Tibial nerve (tissue), 4 donors: ENCODE data around the gene TM2D3. TPM values are rescaled to one million over a fixed set of nuclear protein-coding genes. Genes with fewer than 3 reads are reported as not detected.

Source experiments
- DNase-seq, 2 donors: peaks; one replicate each; pipeline ENCODE4 v3.0.0-alpha.2; 2019; ENCODE audit warnings: low spot score in 2 of 2
- H3K27ac ChIP-seq, 4 donors: fragments of 200-600 bp; sonication (generic) in 3 of 4; one replicate each; pipeline ENCODE4 v1.5.1; 2017 to 2019; ENCODE audit warnings: mild to moderate bottlenecking in 1 of 4
- H3K27me3 ChIP-seq, 2 donors: fragments of 200-600 bp; sonication (generic) in 1 of 2; one replicate each; pipeline versions ENCODE4 v1.5.1 to v1.6.0; 2017 to 2019
- H3K36me3 ChIP-seq, 3 donors: fragments of 200-600 bp; sonication (generic); one replicate each; pipeline ENCODE4 v1.5.1; 2018 to 2019
- H3K4me1 ChIP-seq, 4 donors: fragments of 200-600 bp; sonication (generic) in 3 of 4; one replicate each; pipeline ENCODE4 v1.5.1; 2017 to 2019
- H3K4me3 ChIP-seq, 4 donors: fragments of 200-600 bp; sonication (generic) in 3 of 4; one replicate each; pipeline ENCODE4 v1.5.1; 2017 to 2019; ENCODE audit warnings: mild to moderate bottlenecking in 1 of 4, moderate library complexity in 1 of 4
- H3K9me3 ChIP-seq, 4 donors: fragments of 200-600 bp; sonication (generic) in 3 of 4; one replicate each; pipeline ENCODE4 v1.5.1; 2017 to 2019
- CTCF ChIP-seq, 5 experiments: fragments of 200-600 bp in 3 of 5; fragments of 450-650 bp in 2 of 5; sonication (generic) in 3 of 5; IDR thresholded peaks; one replicate each; pipeline ENCODE4 v1.5.1; 2016 to 2019; ENCODE audit warnings: antibody characterized with exemption in 5 of 5, mild to moderate bottlenecking in 3 of 5, moderate library complexity in 2 of 5
- EP300 ChIP-seq, 2 donors: sonication (generic); formaldehyde crosslinking; IDR thresholded peaks; one replicate each; pipeline ENCODE4 v1.6.1; 2017; ENCODE audit warnings: antibody characterized with exemption in 2 of 2, mild to moderate bottlenecking in 1 of 2
- POLR2A ChIP-seq, 2 donors: fragments of 450-650 bp; IDR thresholded peaks; one replicate each; pipeline ENCODE4 v1.6.1; 2017; ENCODE audit warnings: antibody characterized with exemption in 2 of 2, mild to moderate bottlenecking in 2 of 2, moderate library complexity in 2 of 2
- WGBS, 2 donors: methylation state at CpG; one replicate each; pipeline ENCODE4 v1.1.5; 2018; 5-methylcytosine and 5-hydroxymethylcytosine counted together
- total RNA-seq, 4 donors: library from RNA; depleted of rRNA; stranded (reverse); fragments of >200 nt; gene quantifications; one replicate each; pipeline ENCODE4 v1.1.0, GENCODE V29; 2016

The TM2D3 gene
- total RNA-seq, 4 donors from 2014 or later = 33.5 to 54.0 (median 40.9) TPM

GRCh38 chr15:101651554-101652097 is 555 bp downstream of the TM2D3 start:
- TF ChIP-seq EP300 (IDR thresholded peaks at IDR 0.05) = no peak
- Histone ChIP-seq H3K27me3 (no peaks in the 10 kb centered on the region), H3K36me3 (peaks cover 0 to 41% (median 0%) of the 10 kb centered on the region in 3 donors), H3K27ac (peak overlapping the region; percentile 92 to 98 (median 96)), H3K4me1 (peaks cover 0 to 53% (median 26%) of the 10 kb centered on the region in 4 donors), H3K4me3 (peak overlapping the region; percentile 74 to 87 (median 79)), H3K9me3 (no peaks in the 10 kb centered on the region)
- DNase-seq = peak in 1 of 2 donors; percentile 21
- 1% methylated on average over 18 to 23 of the region's 32 CpGs for WGBS, 2 donors

GRCh38 chr15:101650145-101650544 is 2.0 kb downstream of the TM2D3 start:
- 58 to 68% methylated on average over 5 of the region's 5 CpGs for WGBS, 2 donors
- no peaks in the 10 kb centered on the region for H3K9me3 ChIP-seq
- H3K4me1 ChIP-seq = peaks cover 0 to 54% (median 26%) of the 10 kb centered on the region in 4 donors
- H3K36me3 ChIP-seq = peaks cover 0 to 41% (median 3%) of the 10 kb centered on the region in 3 donors
- H3K27ac ChIP-seq = no peak overlapping the region
- H3K4me3 ChIP-seq = no peak overlapping the region
- TF ChIP-seq CTCF (IDR thresholded peaks at IDR 0.05) (no peak), POLR2A (IDR thresholded peaks at IDR 0.05) (no peak), EP300 (IDR thresholded peaks at IDR 0.05) (no peak)
- no peak for DNase-seq
- no peaks in the 10 kb centered on the region for H3K27me3 ChIP-seq

GRCh38 chr15:101648356-101648755 is 3.8 kb downstream of the TM2D3 start:
- WGBS, 2 donors = 90 to 93% methylated on average over 6 of the region's 6 CpGs
- H3K36me3 ChIP-seq = peaks cover 9 to 59% (median 9%) of the 10 kb centered on the region in 3 donors
- H3K27me3 ChIP-seq = no peaks in the 10 kb centered on the region
- H3K9me3 ChIP-seq = no peaks in the 10 kb centered on the region
- no peak overlapping the region for H3K4me3 ChIP-seq
- DNase-seq = no peak
- H3K4me1 ChIP-seq = peaks cover 0 to 47% (median 24%) of the 10 kb centered on the region in 4 donors
- no peak overlapping the region for H3K27ac ChIP-seq
- no peak for TF ChIP-seq POLR2A (IDR thresholded peaks at IDR 0.05)
- no peak for TF ChIP-seq EP300 (IDR thresholded peaks at IDR 0.05)
- no peak for TF ChIP-seq CTCF (IDR thresholded peaks at IDR 0.05)

GRCh38 chr15:101647251-101647650 is 4.9 kb downstream of the TM2D3 start:
- no peaks in the 10 kb centered on the region for H3K9me3 ChIP-seq
- no peaks in the 10 kb centered on the region for H3K27me3 ChIP-seq
- no peak for TF ChIP-seq POLR2A (IDR thresholded peaks at IDR 0.05)
- no peak for TF ChIP-seq CTCF (IDR thresholded peaks at IDR 0.05)
- no peak for TF ChIP-seq EP300 (IDR thresholded peaks at IDR 0.05)
- H3K36me3 ChIP-seq = peaks cover 9 to 70% (median 9%) of the 10 kb centered on the region in 3 donors
- H3K27ac ChIP-seq = no peak overlapping the region
- H3K4me1 ChIP-seq = peaks cover 0 to 45% (median 22%) of the 10 kb centered on the region in 4 donors
- WGBS, 2 donors = 51 to 72% methylated on average over 3 of the region's 3 CpGs
- no peak overlapping the region for H3K4me3 ChIP-seq
- no peak for DNase-seq

GRCh38 chr15:101646672-101647071 is 5.5 kb downstream of the TM2D3 start:
- Histone ChIP-seq H3K4me1 (peaks cover 0 to 50% (median 25%) of the 10 kb centered on the region in 4 donors), H3K27ac (no peak overlapping the region), H3K27me3 (no peaks in the 10 kb centered on the region), H3K9me3 (no peaks in the 10 kb centered on the region), H3K4me3 (no peak overlapping the region), H3K36me3 (peaks cover 9 to 73% (median 9%) of the 10 kb centered on the region in 3 donors)
- TF ChIP-seq CTCF (IDR thresholded peaks at IDR 0.05) = no peak
- TF ChIP-seq POLR2A (IDR thresholded peaks at IDR 0.05) = no peak
- no peak for TF ChIP-seq EP300 (IDR thresholded peaks at IDR 0.05)
- WGBS, 2 donors = 63 to 64% methylated on average over 8 of the region's 8 CpGs
- no peak for DNase-seq
